GM19239 (cell line): ENCODE results near the gene NINL.

ENCODE experiments used
- DNase-seq: peaks from one replicate; pipeline ENCODE4 v3.0.0; 2011; ENCODE audit warnings: low spot score; ENCODE audit not compliant: insufficient read length
- FAIRE-seq: peaks from 2 replicates; lab custom pipeline; 2011; peaks lifted over from hg19 to GRCh38; lab: Jason Lieb, UNC

The NINL gene

GRCh38 chr20:25490656-25491445 is 94.5 kb downstream of the NINL start:
- FAIRE-seq = no peak
- no peak for DNase-seq

DNA sequence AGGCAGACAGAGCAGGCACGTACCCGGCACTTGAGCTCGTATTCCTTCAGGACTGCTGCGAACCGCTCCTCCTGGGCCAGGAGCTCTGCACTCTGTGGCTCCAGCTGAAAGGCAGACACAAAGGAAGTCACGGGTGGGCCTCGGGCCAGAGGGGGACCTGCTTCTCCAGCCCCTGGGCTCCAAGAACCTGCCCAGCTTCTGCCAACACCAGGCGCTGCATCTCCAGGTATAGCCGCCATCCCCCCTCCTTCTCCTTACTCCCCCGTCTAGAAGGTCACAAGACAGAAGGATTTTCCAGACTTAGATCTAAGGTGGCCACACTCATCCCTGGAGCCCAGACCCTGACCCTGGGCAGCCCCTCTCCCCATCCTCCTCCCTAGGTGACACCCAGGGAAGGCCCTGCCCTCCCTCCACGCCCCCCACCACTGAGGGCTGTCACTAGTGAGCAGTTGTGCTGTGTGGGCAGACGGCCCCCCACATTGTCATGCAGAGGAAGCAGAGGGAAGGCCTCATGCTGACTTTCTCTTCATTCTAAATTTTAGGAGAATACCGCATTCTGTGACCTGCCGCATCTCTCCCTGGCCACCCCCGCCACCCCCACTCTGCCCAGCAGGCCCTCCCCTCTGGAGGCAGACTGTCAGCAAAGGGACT is 96.0 kb downstream of the NINL start:
- DNase-seq (no peak), FAIRE-seq (no peak)

GRCh38 chr20:25487975-25488374 is 97.4 kb downstream of the NINL start:
- no peak for FAIRE-seq
- DNase-seq = no peak

- DNase-seq = no peak
- FAIRE-seq = no peak
Measured at GRCh38 chr20:25487306-25487705, 98.0 kb downstream of the NINL start.

- FAIRE-seq = no peak
Measured at GRCh38 chr20:25486377-25486776, 99.0 kb downstream of the NINL start.

DNA sequence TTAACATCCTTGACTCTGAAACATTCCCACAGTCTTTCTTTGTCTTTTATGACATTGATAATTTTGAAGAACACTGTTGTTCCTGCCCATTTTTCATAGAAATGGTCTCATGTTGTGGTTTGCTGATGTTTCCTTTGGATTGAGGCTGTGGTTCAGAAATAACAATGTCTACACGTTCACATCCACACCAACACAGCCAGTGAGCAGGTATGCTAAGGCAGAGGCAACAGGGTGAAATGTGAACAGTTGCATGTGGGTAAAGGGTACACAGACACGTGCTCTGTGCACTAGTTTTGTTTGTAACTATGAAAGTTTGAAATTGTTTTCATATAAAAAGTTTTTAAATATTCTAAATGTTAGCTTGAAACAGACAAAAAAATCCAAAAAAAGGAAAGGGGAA is 99.5 kb downstream of the NINL start:
- DNase-seq (no peak), FAIRE-seq (no peak)

More at GRCh38 chr20:25486377-25486776, 99.0 kb downstream of the NINL start:
- no peak for DNase-seq

DNA sequence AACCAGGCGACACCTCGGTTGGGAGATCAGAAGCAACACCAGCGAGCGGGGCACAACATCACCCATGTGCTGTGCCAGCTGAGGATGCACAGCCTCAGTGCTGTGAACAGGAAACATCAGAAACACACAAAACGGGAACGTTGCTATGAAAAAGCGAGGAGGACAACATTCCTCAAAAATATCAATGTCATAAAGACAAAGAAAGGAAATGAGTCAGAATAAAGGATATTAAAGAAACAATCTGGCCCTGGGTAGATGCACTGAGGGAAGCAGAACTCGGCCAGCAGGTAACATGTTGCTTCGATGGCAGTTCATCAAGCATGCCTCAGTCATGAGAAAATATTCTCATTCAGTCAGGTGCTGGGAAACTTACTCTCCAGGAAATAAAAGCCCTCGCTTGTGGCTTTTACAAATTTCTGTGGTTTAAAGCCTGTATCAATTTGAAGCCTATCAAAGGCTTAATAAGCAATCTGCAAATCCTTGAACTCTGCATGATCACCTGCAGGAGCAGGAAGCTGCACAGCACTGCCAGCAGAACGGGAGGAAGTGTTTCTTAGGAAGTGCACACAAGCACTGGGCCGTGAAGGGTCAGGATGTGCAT is 100.3 kb downstream of the NINL start:
- DNase-seq (no peak), FAIRE-seq (peak; percentile 39)

DNA sequence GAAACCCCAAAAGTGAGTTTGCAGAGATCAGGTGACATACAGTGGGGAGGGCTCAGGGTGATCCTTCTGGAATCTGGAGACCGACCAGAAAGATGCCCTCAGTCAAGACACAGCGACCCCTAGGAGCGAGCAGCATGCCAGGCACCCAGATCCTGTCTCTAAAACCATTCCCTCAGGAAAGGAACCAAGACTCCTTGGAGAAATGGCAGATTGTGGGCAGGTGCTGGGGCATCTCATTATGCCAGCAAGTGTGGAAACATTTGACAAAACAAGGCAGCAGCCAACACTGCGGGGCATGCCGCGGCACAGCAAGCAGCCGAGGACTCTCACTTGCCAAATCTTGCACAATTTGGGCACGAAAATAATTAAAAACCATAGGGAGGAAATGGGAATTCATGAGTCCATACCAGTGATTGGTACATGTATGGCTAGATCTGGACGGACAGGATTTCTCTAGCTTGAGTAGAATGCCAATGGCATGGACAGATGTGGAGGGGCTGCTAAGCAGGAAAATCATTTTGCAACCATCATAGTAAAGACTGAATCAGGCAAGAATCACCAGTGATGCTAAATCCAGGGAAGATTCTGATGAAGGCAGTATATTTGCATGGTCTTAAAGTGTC is 101.0 kb downstream of the NINL start:
- no peak for FAIRE-seq
- DNase-seq = no peak

DNA sequence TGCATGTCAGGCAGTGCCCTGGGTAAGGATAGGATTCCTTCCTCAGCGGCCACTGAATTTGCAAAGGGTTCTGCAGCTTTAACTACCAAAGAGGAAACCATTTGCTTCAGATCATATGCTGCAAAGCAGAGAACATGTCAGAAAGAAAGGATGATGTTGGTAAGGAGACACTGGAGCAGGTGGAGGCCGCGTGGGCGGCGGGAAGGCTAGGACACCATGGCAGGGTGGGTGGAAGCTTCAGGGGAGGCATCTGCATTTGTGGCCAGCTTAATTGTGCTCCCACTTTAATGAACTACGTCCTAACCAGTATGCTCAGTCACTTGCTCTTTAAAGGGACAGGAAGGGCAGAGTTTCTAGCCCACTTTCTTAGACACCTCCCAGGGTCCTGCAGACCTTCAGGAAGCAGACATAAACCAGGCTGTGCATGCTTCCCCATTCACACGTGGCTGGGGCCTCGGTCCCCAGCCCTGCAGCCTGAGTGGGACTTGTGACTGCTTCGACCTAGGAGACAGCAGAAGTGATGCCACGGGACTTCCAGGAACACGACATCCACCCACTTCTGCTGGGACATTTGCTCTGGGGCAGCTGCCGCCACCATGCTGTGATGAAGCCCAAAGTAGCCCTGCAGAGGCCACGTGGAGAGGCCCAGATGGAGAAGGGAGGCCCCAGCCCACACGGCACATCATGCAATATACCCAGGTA is 101.7 kb downstream of the NINL start:
- FAIRE-seq (no peak), DNase-seq (no peak)

- FAIRE-seq = no peak
- no peak for DNase-seq
Measured at GRCh38 chr20:25481918-25482253, 103.4 kb downstream of the NINL start.

DNA sequence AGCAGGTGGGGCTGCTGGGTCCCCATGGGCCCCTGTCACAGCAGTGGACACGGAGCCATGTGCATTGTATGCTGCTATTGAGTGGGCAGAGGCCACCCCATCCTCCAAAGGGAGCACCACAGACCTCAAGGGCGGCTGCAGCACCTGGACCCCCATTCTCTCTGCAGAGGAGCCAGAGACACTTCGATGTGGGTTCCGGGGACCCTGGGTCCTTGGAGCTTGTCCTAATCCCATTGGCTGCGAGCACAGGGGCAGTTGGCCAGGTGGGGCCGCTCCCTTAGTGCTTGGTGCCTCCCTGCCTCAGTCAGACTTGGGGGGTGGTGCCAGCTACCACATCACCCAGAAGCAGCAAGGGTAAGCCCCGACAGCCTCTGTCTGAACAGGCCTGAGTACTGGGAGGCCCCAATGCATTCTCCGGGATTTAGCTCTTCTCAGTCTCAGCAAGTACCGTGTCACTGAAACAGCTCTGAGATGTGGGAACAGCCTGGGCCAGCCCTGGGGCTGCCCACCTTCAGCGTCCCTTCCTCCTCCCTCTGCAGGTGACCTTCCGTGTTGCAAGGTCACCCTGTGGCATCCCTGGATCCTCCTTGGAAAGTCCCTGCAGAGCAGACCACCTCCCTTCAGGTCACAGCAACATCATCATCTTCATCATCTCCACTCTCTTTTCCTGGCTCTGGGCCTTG is 104.0 kb downstream of the NINL start:
- no peak for DNase-seq
- no peak for FAIRE-seq

DNA sequence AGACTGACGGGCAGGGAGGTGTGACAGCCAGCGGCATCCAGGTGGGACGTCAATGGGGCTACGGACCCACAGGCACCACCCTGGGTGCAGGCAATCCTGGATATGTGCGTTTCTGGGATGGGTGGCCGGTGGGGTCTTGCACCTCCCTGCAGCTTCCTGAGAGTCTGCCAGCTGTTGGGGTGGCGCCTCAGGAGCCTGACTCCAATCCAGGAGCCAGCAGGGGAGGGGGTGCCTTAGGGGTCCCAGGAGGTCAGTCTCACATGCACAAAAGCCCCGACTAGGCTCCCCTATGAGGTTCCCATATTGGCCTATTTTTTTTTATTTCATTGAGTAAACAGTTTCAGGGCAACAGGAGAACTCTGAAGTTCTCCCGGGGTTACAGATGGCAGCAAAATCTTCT is 104.5 kb downstream of the NINL start:
- DNase-seq = no peak
- no peak for FAIRE-seq

- no peak for DNase-seq
- no peak for FAIRE-seq
Measured at GRCh38 chr20:25480156-25480555, 105.2 kb downstream of the NINL start.

DNA sequence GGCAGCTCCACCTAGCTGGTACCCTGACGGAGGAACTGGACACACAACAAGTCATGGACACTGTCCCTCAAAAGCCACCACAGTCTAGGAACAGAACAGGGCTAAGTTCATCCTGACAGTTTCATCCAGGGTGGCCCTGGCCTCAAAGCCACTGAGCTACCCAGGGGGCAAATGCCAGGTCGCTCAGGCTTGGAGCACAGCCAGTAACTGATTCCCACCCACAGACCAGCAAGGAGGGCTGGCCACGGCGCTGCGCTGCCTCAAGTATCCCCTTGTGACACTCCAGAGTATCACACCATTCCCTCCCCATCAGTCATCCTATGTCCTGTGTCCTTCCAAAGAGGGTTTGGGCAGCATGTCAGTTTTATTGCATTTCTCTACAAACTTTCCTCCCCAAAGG is 105.7 kb downstream of the NINL start:
- no peak for FAIRE-seq
- no peak for DNase-seq

- FAIRE-seq (no peak), DNase-seq (no peak)
Measured at GRCh38 chr20:25478889-25479568, 106.3 kb downstream of the NINL start.

- FAIRE-seq (no peak), DNase-seq (no peak)
Measured at GRCh38 chr20:25477014-25477882, 108.1 kb downstream of the NINL start.

DNA sequence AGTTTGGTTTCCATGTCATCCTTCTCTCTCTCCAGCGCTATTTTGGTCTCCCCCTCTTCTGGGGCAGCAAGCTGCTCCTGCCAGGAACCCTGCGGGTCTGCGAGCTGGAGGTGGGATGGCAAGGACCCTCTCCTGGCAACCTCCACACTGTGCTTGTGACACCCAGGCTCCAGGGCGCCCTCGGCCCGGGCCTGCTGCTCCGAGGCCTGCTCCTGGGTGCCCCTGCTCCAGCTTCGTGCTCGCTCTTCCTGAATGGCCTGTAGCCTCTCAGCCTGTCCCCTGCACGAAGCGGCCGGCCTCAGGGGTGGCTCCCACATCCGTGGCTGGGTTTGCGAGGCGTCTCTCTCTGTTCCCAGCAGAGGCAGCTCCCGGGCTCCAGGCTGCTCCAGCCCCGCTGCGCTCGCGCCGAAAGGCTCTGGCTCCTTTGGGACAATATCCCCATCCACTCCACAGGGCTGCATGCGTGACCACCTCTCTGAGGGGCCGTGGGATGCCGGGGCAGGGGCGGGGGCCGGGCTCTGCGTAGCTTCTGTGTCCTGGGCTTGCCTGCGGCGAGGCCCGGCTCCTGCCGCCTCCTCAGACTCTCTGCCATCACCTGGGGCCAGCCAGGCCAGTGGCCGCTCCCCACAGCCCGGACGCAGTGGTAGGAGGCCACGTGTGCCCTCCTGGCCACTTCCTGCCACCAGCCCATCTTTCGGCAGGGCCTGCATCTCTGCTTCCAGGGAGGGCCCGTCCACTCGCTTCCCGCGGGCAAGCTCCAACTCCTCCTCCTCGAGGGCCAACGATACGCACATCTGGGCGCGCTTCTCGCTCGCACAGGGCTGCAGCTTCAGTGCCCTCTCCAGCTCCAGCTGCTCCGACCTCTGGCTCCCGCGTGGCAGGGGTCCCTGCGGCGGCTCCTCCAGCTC is 109.0 kb downstream of the NINL start:
- no peak for DNase-seq
- FAIRE-seq = no peak
